ENCODE measurements around the gene D2HGDH. TPM values are rescaled to one million over a fixed set of nuclear protein-coding genes. Genes with fewer than 3 reads are reported as not detected.

Gene D2HGDH
- total RNA-seq, 1 experiment from 2014 or later: 131 TPM

GRCh38 chr2:241814643-241815476 lies 80.4 kb downstream of the D2HGDH start:
- H3K9me2 ChIP-seq (ENCODE audit: insufficient read depth): no peaks in the 10 kb centered on the region
- no peak overlapping the region for H3K27ac ChIP-seq
- H2AFZ ChIP-seq: no peak overlapping the region
- CTCF ChIA-PET: no interaction called here
- DNase-seq: no peak
- peaks cover 84% of the 10 kb centered on the region for H3K27me3 ChIP-seq (ENCODE audit: insufficient read depth, low read depth)
- H3K79me2 ChIP-seq (ENCODE audit: low read depth): no peaks in the 10 kb centered on the region
- no peaks in the 10 kb centered on the region for H3F3A ChIP-seq (ENCODE audit: insufficient read depth, low read depth)
- no peak overlapping the region for H3K4me3 ChIP-seq
- H3K4me1 ChIP-seq (replicated peaks; ENCODE audit: insufficient read depth): no peaks in the 10 kb centered on the region
- BruUV-seq (replicated peaks): no TSS peak
- intact Hi-C loops (cut with micrococcal nuclease; ENCODE audit: unreplicated experiment): no loop called here
- no peak overlapping the region for H3K4me2 ChIP-seq
- TF ChIP-seq CTCF (conservative IDR thresholded peaks at IDR 0.05) (no peak), EZH2 (IDR thresholded peaks at IDR 0.05; ENCODE audit: low read depth) (no peak)
- POLR2A ChIA-PET (ENCODE audit: unreplicated experiment): no interaction called here
- H4K20me1 ChIP-seq (ENCODE audit: insufficient read depth): no peaks in the 10 kb centered on the region
- no peaks in the 10 kb centered on the region for H3K9me3 ChIP-seq (ENCODE audit: insufficient read depth, low read depth)
- H3K36me3 ChIP-seq (ENCODE audit: low read depth): no peaks in the 10 kb centered on the region

- no peak for DNase-seq
- Histone ChIP-seq H3K9me2 (ENCODE audit: insufficient read depth) (no peaks in the 10 kb centered on the region), H2AFZ (no peak overlapping the region), H3K4me2 (no peak overlapping the region), H3K36me3 (ENCODE audit: low read depth) (no peaks in the 10 kb centered on the region), H3K4me3 (no peak overlapping the region), H3K9me3 (ENCODE audit: insufficient read depth, low read depth) (no peaks in the 10 kb centered on the region), H3F3A (ENCODE audit: insufficient read depth, low read depth) (no peaks in the 10 kb centered on the region), H4K20me1 (ENCODE audit: insufficient read depth) (no peaks in the 10 kb centered on the region), H3K79me2 (ENCODE audit: low read depth) (no peaks in the 10 kb centered on the region), H3K4me1 (replicated peaks; ENCODE audit: insufficient read depth) (no peaks in the 10 kb centered on the region), H3K27me3 (ENCODE audit: insufficient read depth, low read depth) (peaks cover 91% of the 10 kb centered on the region), H3K27ac (no peak overlapping the region)
- BruUV-seq (replicated peaks): no TSS peak
- CTCF ChIA-PET: no interaction called here
- intact Hi-C loops (cut with micrococcal nuclease; ENCODE audit: unreplicated experiment): no loop called here
- no peak for TF ChIP-seq CTCF (conservative IDR thresholded peaks at IDR 0.05)
- TF ChIP-seq EZH2 (IDR thresholded peaks at IDR 0.05; ENCODE audit: low read depth): no peak
- POLR2A ChIA-PET (ENCODE audit: unreplicated experiment): no interaction called here
Measured at GRCh38 chr2:241815477-241816430, 81.3 kb downstream of the D2HGDH start.

GRCh38 chr2:241816431-241817121 lies 82.1 kb downstream of the D2HGDH start:
- intact Hi-C loops (cut with micrococcal nuclease; ENCODE audit: unreplicated experiment): no loop called here
- no peak overlapping the region for H2AFZ ChIP-seq
- no peaks in the 10 kb centered on the region for H3K79me2 ChIP-seq (ENCODE audit: low read depth)
- ChIA-PET POLR2A (ENCODE audit: unreplicated experiment) (no interaction called here), CTCF (interaction anchor here (0.8 kb wide), 1 partner anchor 38 kb away, joined by 3 read pairs; no protein-coding TSS in a partner anchor)
- H3K4me2 ChIP-seq: no peak overlapping the region
- no peaks in the 10 kb centered on the region for H4K20me1 ChIP-seq (ENCODE audit: insufficient read depth)
- no peaks in the 10 kb centered on the region for H3K9me2 ChIP-seq (ENCODE audit: insufficient read depth)
- TF ChIP-seq CTCF (conservative IDR thresholded peaks at IDR 0.05) (no peak), EZH2 (IDR thresholded peaks at IDR 0.05; ENCODE audit: low read depth) (no peak)
- H3K9me3 ChIP-seq (ENCODE audit: insufficient read depth, low read depth): no peaks in the 10 kb centered on the region
- H3K36me3 ChIP-seq (ENCODE audit: low read depth): no peaks in the 10 kb centered on the region
- no peak for DNase-seq
- H3F3A ChIP-seq (ENCODE audit: insufficient read depth, low read depth): no peaks in the 10 kb centered on the region
- peaks cover 91% of the 10 kb centered on the region for H3K27me3 ChIP-seq (ENCODE audit: insufficient read depth, low read depth)
- no peaks in the 10 kb centered on the region for H3K4me1 ChIP-seq (replicated peaks; ENCODE audit: insufficient read depth)
- BruUV-seq (replicated peaks): no TSS peak
- H3K4me3 ChIP-seq: no peak overlapping the region
- H3K27ac ChIP-seq: no peak overlapping the region
